MCF 10A (cell line): ENCODE results near the gene FICD. TPM values are rescaled to one million over a fixed set of nuclear protein-coding genes. Genes with fewer than 3 reads are reported as not detected.
"Not testable (repeated sequence)": the region's sequence is repeated elsewhere in the genome, so short reads cannot be mapped to it uniquely, and the experiment has no call there.

ENCODE experiments used
- BruUV-seq: library from RNA; stranded (reverse); fragments of 400-500 nt; replicated peaks from 2 replicates; lab custom pipeline; 2021; lab: Mats Ljungman, UMichigan
- CTCF ChIA-PET: fragments of 300-600 bp; sonication (Branson Sonifier 250); formaldehyde crosslinking; extraction: SDS; loops from one replicate; lab custom pipeline; 2021; ENCODE audit warnings: antibody characterized with exemption, inconsistent platforms; lab: Yijun Ruan, JAX
- POLR2A ChIA-PET: fragments of 300-600, 350-650 bp; sonication (Branson Sonifier 250); formaldehyde crosslinking; extraction: SDS; loops from one replicate; lab custom pipeline; 2020; ENCODE audit warnings: antibody characterized with exemption, inconsistent platforms; lab: Yijun Ruan, JAX
- DNase-seq: peaks from one replicate; pipeline ENCODE4 v3.0.0-alpha.2; 2018; ENCODE audit not compliant: unreplicated experiment
- H3K27ac Mint-ChIP-seq: one replicate; pipeline ENCODE4 v1.8.0; 2022; ENCODE audit warnings: mild to moderate bottlenecking, low read depth, mixed read lengths; ENCODE audit not compliant: unreplicated experiment
- H3K27me3 Mint-ChIP-seq: one replicate; pipeline ENCODE4 v1.8.0; 2022; ENCODE audit warnings: mixed read lengths; ENCODE audit not compliant: insufficient read depth, unreplicated experiment
- H3K36me3 Mint-ChIP-seq: one replicate; pipeline ENCODE4 v1.8.0; 2022; ENCODE audit warnings: mild to moderate bottlenecking, moderate library complexity, mixed read lengths; ENCODE audit not compliant: insufficient read depth, unreplicated experiment
- H3K4me1 Mint-ChIP-seq: one replicate; pipeline ENCODE4 v1.8.0; 2022; ENCODE audit warnings: mixed read lengths; ENCODE audit not compliant: insufficient read depth, unreplicated experiment
- H3K4me3 Mint-ChIP-seq: one replicate; pipeline ENCODE4 v1.8.0; 2022; ENCODE audit warnings: mild to moderate bottlenecking, moderate library complexity, mixed read lengths; ENCODE audit not compliant: unreplicated experiment
- H3K9me3 Mint-ChIP-seq: one replicate; pipeline ENCODE4 v1.8.0; 2022; ENCODE audit warnings: mixed read lengths; ENCODE audit not compliant: unreplicated experiment
- CTCF ChIP-seq: fragments of 200-600 bp; IDR thresholded peaks from one replicate; pipeline ENCODE4 v1.8.0; 2022; ENCODE audit warnings: antibody characterized with exemption, mild to moderate bottlenecking; ENCODE audit not compliant: unreplicated experiment
- intact Hi-C: fragments of 100-400 bp; cut with micrococcal nuclease; formaldehyde crosslinking; loops from 2 replicates; pipeline ENCODE4 v1.14.1; 2022
- total RNA-seq: library from RNA; stranded (reverse); gene quantifications from 2 replicates; pipeline ENCODE4 v1.2.3, GENCODE V29; 2022

The FICD gene
- total RNA-seq, 1 experiment from 2014 or later: 15.2 TPM

- no peak for TF ChIP-seq CTCF
- DNase-seq: peak; percentile 28
- no peaks in the 10 kb centered on the region for H3K27me3 Mint-ChIP-seq
- H3K4me1 Mint-ChIP-seq: peaks cover 14% of the 10 kb centered on the region
- intact Hi-C loops: no loop called here
- ChIA-PET POLR2A (interaction anchor here (0.5 to 0.7 kb wide), 4 partner anchors 14 to 550 kb away, joined by 3 read pairs; no protein-coding TSS in a partner anchor), CTCF (interaction anchor here (0.6 to 2.4 kb wide), 9 partner anchors 8 to 805 kb away, joined by 3 to 8 read pairs (median 4); no protein-coding TSS in a partner anchor)
- no peaks in the 10 kb centered on the region for H3K36me3 Mint-ChIP-seq
- no peaks in the 10 kb centered on the region for H3K9me3 Mint-ChIP-seq
- BruUV-seq: no TSS peak
- H3K27ac Mint-ChIP-seq: peak overlapping the region; percentile 36
- H3K4me3 Mint-ChIP-seq: no peak overlapping the region
These were observed 31.6 kb upstream of the FICD start for GRCh38 chr12:108483213-108484059.

- ChIA-PET CTCF (interaction anchor here (0.5 to 2.4 kb wide), 10 partner anchors 9 to 808 kb away, joined by 3 to 6 read pairs (median 3); no protein-coding TSS in a partner anchor), POLR2A (interaction anchor here (0.5 kb wide), 1 partner anchor 13 kb away, joined by 3 read pairs; no protein-coding TSS in a partner anchor)
- no peaks in the 10 kb centered on the region for H3K9me3 Mint-ChIP-seq
- H3K4me3 Mint-ChIP-seq: no peak overlapping the region
- H3K4me1 Mint-ChIP-seq: peaks cover 14% of the 10 kb centered on the region
- no peak overlapping the region for H3K27ac Mint-ChIP-seq
- intact Hi-C loops: no loop called here
- peak; percentile 45 for DNase-seq
- no peaks in the 10 kb centered on the region for H3K27me3 Mint-ChIP-seq
- BruUV-seq: no TSS peak
- no peaks in the 10 kb centered on the region for H3K36me3 Mint-ChIP-seq
- TF ChIP-seq CTCF: no peak
These were observed 30.6 kb upstream of the FICD start for GRCh38 chr12:108484431-108484830.

GRCh38 chr12:108484845-108485244 is 30.2 kb upstream of the FICD start:
- CTCF ChIA-PET: interaction anchor here (0.5 to 2.4 kb wide), 6 partner anchors 10 to 809 kb away, joined by 3 to 6 read pairs (median 3); no protein-coding TSS in a partner anchor
- no peak overlapping the region for H3K27ac Mint-ChIP-seq
- BruUV-seq: no TSS peak
- H3K27me3 Mint-ChIP-seq: no peaks in the 10 kb centered on the region
- DNase-seq: no peak
- POLR2A ChIA-PET: no interaction called here
- H3K4me1 Mint-ChIP-seq: peaks cover 14% of the 10 kb centered on the region
- H3K36me3 Mint-ChIP-seq: no peaks in the 10 kb centered on the region
- intact Hi-C loops: no loop called here
- H3K4me3 Mint-ChIP-seq: no peak overlapping the region
- no peaks in the 10 kb centered on the region for H3K9me3 Mint-ChIP-seq
- TF ChIP-seq CTCF: no peak

- BruUV-seq, H3K27ac Mint-ChIP-seq, POLR2A ChIA-PET, H3K36me3 Mint-ChIP-seq, intact Hi-C loops, DNase-seq, H3K4me3 Mint-ChIP-seq, H3K9me3 Mint-ChIP-seq, H3K27me3 Mint-ChIP-seq: not testable (repeated sequence)
- peaks cover 14% of the 10 kb centered on the region for H3K4me1 Mint-ChIP-seq
- CTCF ChIA-PET: interaction anchor here (1.3 to 1.5 kb wide), 2 partner anchors 10 to 29 kb away, joined by 3 to 6 read pairs; no protein-coding TSS in a partner anchor
These were observed 29.7 kb upstream of the FICD start for GRCh38 chr12:108485371-108485770.

GRCh38 chr12:108487029-108487428 is 28.0 kb upstream of the FICD start:
- DNase-seq, H3K27me3 Mint-ChIP-seq, H3K36me3 Mint-ChIP-seq, BruUV-seq, intact Hi-C loops, CTCF ChIA-PET, H3K9me3 Mint-ChIP-seq, POLR2A ChIA-PET, H3K4me3 Mint-ChIP-seq, H3K27ac Mint-ChIP-seq: not testable (repeated sequence)
- peaks cover 14% of the 10 kb centered on the region for H3K4me1 Mint-ChIP-seq
